Nephron progenitor cell (in vitro differentiated cells): ENCODE measurements around the gene INSR.

ENCODE experiments used
- DNase-seq: peaks from one replicate; pipeline ENCODE4 v3.0.0; 2021
- H3K27ac Mint-ChIP-seq: 2 replicates; pipeline ENCODE4 v1.8.0; 2021; ENCODE audit warnings: mild to moderate bottlenecking, moderate library complexity, mixed read lengths
- H3K27me3 Mint-ChIP-seq: 2 replicates; pipeline ENCODE4 v1.8.0; 2021; ENCODE audit warnings: mild to moderate bottlenecking, low read depth, mixed read lengths; ENCODE audit not compliant: poor library complexity
- H3K36me3 Mint-ChIP-seq: 2 replicates; pipeline ENCODE4 v1.8.0; 2021; ENCODE audit warnings: low read depth, mixed read lengths
- H3K4me1 Mint-ChIP-seq: 2 replicates; pipeline ENCODE4 v1.8.0; 2021; ENCODE audit warnings: mixed read lengths
- H3K4me3 Mint-ChIP-seq: 2 replicates; pipeline ENCODE4 v1.8.0; 2021; ENCODE audit warnings: mild to moderate bottlenecking, moderate library complexity, mixed read lengths
- H3K9me3 Mint-ChIP-seq: 2 replicates; pipeline ENCODE4 v1.8.0; 2021; ENCODE audit warnings: mild to moderate bottlenecking, moderate library complexity, mixed read lengths
- TF ChIP-seq, protein P1 (sequence below): fragments of 200-600 bp; sonication (generic); IDR thresholded peaks from 2 replicates; pipeline ENCODE4 v1.5.0; 2021; ENCODE audit warnings: antibody characterized with exemption

The INSR gene

DNA sequence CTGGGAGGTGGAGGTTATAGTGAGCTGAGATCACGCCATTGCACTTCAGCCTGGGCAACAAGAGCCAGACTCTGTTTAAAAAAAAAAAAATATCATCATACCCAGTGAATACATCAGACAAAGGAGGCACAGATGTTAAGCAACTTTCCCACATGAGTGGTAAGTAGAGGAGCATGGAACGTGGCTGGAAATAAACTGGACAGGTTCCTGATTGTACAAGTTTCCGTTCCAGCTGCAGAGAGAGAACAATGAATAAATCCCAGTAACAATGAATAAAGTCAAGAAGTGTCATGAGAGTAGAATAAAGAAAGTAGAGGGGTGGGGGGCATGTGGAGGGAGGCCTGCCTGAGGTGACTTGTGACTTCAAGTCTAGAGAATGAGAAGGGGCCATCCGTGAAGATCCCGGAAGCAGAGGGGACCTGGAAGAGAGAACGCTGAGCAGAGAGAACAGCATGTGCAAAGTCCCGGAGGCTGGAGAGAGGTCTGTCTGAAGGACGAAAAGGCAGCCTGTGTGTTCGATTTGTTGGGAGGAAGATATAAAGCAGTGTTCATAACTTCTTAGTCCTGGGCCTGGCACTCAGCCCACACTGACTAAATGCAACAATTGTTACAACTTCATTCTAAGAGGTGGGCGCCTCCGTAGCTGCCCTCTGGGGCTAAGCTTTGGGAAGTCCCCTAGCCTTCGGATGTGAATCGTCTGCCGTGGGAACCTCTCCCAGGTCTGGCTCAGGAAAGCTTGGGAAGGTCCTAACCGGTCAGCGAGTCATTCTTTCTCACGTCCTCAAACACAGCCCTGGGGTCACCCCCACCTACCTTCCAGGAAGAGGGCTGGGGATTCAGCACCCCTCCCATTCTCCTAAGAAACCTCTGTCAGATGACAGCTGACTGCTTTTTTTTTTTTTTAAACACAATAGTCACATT, 39.2 kb upstream of the INSR start:
- H3K4me3 Mint-ChIP-seq, result no peak overlapping the region
- peaks cover 24% of the 10 kb centered on the region for H3K27me3 Mint-ChIP-seq
- no peaks in the 10 kb centered on the region for H3K36me3 Mint-ChIP-seq
- DNase-seq, result no peak
- H3K4me1 Mint-ChIP-seq, result no peaks in the 10 kb centered on the region
- H3K9me3 Mint-ChIP-seq, result peaks cover 6% of the 10 kb centered on the region
- H3K27ac Mint-ChIP-seq, result no peak overlapping the region
- TF ChIP-seq, protein P1, sequence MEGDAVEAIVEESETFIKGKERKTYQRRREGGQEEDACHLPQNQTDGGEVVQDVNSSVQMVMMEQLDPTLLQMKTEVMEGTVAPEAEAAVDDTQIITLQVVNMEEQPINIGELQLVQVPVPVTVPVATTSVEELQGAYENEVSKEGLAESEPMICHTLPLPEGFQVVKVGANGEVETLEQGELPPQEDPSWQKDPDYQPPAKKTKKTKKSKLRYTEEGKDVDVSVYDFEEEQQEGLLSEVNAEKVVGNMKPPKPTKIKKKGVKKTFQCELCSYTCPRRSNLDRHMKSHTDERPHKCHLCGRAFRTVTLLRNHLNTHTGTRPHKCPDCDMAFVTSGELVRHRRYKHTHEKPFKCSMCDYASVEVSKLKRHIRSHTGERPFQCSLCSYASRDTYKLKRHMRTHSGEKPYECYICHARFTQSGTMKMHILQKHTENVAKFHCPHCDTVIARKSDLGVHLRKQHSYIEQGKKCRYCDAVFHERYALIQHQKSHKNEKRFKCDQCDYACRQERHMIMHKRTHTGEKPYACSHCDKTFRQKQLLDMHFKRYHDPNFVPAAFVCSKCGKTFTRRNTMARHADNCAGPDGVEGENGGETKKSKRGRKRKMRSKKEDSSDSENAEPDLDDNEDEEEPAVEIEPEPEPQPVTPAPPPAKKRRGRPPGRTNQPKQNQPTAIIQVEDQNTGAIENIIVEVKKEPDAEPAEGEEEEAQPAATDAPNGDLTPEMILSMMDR, result no peak

DNA sequence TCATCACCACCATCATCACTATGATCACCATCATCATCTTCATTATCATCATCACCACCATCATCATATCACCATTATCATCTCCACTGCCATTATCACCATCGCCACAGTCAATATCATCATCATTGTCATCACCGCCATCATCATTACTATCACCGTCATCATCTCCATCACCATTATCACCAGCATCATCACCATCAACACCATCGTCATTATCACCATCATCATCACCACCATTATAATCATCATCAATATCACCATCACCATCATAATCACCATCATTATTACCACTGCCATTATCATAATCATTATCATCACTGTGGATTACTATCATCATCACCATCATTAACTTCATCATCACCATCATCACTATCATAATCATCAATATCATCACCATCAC, 37.2 kb upstream of the INSR start:
- no peak overlapping the region for H3K27ac Mint-ChIP-seq
- H3K9me3 Mint-ChIP-seq, result peaks cover 6% of the 10 kb centered on the region
- H3K36me3 Mint-ChIP-seq, result no peaks in the 10 kb centered on the region
- no peak overlapping the region for H3K4me3 Mint-ChIP-seq
- no peak for DNase-seq
- TF ChIP-seq, protein P1, result no peak
- peaks cover 11% of the 10 kb centered on the region for H3K27me3 Mint-ChIP-seq
- H3K4me1 Mint-ChIP-seq, result no peaks in the 10 kb centered on the region

DNA sequence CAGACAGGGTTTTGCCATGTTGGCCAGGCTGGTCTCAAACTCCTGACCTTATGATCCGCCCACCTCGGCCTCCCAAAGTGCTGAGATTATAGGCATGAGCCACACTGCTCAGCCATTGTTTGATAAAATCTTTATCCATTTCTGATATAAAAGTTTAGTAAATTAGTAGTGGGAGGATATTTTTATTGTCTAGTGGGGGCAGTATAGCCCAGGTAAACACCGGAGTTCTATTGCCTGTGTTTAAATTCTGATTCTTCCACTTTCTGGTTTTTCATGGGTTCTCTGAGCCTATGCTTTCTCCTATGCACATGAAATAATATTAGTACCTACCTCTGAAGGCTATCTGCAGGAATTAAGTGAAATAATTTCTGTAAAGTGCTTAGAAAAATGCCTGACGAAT, 34.4 kb upstream of the INSR start:
- H3K27me3 Mint-ChIP-seq, result peaks cover 18% of the 10 kb centered on the region
- peaks cover 27% of the 10 kb centered on the region for H3K9me3 Mint-ChIP-seq
- H3K36me3 Mint-ChIP-seq, result no peaks in the 10 kb centered on the region
- no peak overlapping the region for H3K4me3 Mint-ChIP-seq
- TF ChIP-seq, protein P1, result no peak
- no peak for DNase-seq
- H3K27ac Mint-ChIP-seq, result no peak overlapping the region
- no peaks in the 10 kb centered on the region for H3K4me1 Mint-ChIP-seq

DNA sequence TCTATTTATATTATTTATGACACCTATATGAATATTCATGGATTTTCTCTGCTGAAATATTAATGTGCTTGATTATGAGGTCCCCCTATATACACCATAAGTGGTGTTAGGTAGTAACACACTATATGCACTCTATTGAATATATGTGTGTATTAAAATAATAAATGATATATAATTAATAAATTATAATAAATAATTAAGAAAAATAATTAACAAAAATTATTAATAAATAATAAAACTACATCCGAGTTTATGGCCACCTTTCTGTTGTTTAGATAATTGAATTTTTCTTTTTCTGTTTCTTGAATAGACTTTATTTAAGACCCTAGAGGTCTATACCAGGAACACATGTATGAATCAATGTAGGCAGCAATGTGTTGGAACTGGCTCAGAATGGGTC, 33.6 kb upstream of the INSR start:
- Mint-ChIP-seq H3K4me1 (no peaks in the 10 kb centered on the region), H3K9me3 (peaks cover 27% of the 10 kb centered on the region), H3K4me3 (no peak overlapping the region), H3K36me3 (no peaks in the 10 kb centered on the region), H3K27me3 (peaks cover 18% of the 10 kb centered on the region), H3K27ac (no peak overlapping the region)
- no peak for DNase-seq
- TF ChIP-seq, protein P1, result no peak

DNA sequence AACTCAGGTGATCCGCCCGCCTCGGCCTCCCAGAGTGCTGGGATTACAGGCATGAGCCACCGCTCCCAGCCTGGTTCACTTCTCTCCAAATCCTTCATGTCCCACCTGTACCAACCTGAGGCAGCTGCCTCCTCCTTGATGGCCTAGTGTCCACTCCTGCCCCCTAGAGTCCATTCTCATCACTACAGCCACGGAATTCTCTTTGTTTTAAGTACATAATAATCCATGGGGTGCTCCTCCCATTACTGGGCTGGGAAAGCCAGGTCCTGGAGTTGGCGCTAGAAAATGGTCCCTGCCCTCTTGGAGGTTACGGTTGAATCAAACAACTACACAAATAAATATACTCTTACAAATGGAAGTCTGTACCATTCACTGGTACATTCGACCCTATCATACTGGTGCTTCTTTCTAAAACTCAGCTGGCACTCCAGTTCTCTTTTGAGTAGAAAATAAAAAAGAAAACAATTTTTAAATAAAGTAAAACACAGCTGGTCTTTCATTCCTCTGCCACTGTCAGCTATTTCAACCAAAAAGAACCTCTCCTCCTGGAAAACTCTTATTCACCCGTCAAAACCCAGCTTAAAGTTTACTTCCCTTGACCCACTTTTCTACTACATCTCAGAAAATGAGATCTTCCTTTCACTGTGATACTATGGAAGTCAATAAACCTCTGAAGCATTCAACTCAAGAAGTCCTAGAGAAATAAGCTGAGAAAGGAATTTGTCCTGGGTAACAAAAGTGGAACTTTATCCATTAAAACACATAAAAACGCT, 32.1 kb upstream of the INSR start:
- Mint-ChIP-seq H3K27ac (no peak overlapping the region), H3K9me3 (peaks cover 27% of the 10 kb centered on the region), H3K4me1 (no peaks in the 10 kb centered on the region), H3K27me3 (peaks cover 19% of the 10 kb centered on the region), H3K36me3 (no peaks in the 10 kb centered on the region), H3K4me3 (no peak overlapping the region)
- DNase-seq, result peak; percentile 16
- TF ChIP-seq, protein P1, result no peak
